ENCODE data around the gene NUDT6.

The NUDT6 gene

DNA sequence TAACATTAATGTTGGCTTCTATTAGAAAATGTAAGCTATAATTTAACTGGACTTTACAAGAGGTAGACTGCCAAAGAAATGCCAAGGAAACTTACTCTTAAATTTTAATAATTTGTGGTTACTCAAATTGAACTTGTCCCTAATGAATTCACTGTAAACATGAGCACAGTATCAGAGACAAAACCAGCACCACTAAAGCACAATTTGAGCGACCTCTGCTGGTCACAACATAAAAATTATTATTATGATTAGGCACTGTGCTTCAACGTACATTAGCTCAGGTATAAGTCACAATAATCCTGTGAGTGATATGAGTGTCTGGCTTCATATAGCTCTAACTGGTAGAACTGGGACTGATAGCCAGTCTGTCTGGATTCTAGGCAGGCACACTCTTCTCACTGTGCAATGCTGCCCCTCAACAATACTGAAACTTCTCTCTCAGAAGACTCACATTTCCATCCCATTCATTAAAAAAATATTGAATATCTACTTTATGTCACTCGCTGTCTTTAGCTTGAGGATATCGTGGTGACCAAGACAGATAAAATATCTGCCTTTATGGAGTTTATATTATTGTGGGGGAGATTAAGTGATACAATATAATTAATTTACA is 8.0 kb downstream of the NUDT6 start:
- peak; percentile 60 for DNase-seq (ENCODE audit: low spot score)

DNA sequence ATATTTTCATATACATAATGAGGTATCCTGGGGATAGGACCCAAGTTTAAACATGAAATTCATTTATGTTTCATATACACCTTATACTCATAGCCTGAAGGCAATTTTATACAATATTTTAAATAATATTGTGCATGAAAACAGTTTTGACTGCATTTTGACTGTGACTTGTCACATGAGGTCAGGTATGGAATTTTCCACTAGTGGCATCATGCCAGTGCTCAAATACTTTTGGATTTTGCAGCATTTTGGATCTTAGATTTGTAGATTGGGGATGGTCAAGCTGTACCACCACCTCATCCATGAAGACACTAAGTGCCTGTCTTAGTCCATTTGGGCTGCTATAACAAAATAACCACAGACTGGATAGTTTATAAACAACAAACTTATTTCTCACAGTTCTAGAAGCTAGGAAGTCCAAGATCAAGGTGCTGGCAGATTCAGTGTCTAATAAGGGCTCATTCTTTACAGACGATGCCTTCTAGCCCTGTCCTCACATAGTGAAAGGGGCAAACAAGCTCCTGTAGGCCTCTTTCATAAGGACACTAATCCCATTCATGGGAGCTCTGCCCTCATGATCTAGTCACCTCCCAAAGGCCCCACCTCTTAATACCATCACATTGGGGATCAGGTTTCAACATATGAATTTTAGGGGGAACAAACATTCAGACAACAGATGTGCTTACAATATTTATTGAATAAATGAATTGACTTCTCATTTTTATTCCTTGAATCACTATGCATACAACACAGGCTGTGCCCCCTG is 9.4 kb downstream of the NUDT6 start:
- no peak for DNase-seq (ENCODE audit: low spot score)

DNA sequence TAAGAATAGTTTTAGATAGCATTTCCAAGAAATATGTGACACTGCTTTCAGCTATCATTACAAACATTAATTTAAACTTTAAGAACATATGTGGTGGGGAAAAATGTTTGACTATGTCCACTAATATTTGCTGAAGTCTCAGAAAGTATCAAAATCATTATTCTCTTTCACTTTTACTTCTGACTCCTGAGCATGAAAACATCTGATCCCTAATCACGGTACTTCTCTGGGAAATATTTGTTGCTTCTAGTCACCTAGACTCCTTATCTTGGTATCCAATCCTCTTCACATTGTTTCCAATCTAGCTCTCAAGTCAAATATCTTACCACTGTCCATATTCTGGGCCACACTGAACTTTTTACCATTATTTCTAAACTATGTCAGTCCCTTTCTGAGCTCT is 10.8 kb downstream of the NUDT6 start:
- DNase-seq (ENCODE audit: low spot score), result no peak

DNA sequence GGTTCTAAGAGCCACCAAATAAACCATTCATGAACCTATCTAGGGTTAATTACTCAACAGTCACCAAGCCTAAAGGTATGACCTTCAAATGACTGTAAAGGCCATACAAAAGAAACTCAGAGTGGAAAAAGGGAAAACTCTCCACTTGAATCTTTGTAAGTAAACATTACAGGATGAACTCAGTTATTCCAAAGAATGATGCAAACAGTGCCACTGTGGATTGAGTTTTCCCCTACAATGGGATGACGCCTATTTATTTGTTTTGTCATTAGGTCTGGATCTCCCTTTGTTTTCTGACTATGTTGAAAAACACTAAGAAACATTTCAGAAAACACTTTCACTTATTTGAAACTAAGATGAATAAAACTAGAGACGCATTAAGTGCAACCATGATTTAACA is 12.7 kb downstream of the NUDT6 start:
- no peak for DNase-seq (ENCODE audit: low spot score)

DNA sequence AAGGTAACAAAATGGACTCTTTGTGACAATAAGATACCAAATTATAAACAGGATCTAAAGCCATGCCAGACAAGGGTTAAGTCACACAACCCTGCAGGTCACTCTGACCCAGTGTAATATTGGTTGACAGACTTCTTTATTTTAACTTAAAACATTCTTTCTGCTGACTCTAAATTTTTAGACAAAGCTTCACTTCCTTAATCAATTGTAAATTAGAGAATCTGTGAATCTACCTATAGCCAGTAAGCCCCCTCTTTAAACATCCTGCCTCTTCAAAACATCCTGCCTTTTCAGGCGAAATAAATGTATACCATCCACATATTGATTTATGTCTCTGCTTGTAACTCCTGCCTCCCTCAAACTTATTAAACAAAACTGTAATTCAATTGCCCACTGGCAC is 14.2 kb downstream of the NUDT6 start:
- DNase-seq (ENCODE audit: low spot score), result no peak

DNA sequence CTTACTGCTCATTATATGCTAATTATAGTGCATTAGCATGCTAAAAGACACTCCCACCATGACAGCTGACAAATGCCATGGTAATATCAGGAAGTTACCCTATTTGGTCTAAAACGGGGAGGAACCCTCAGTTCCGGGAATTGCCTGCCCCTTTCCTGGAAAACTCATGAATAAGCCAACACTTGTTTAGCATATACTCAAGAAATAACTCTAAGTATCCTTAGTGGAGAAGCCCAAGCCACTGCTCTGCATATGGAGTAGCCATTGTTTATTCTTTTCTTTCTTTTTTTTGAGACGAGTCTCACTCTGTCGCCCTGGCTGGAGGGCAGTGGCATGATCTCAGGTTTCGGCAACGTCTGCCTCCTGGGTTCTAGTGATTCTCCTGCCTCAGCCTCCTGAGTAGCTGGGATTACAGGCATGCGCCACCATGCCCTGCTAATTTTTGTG is 15.5 kb downstream of the NUDT6 start:
- no peak for DNase-seq (ENCODE audit: low spot score)

DNA sequence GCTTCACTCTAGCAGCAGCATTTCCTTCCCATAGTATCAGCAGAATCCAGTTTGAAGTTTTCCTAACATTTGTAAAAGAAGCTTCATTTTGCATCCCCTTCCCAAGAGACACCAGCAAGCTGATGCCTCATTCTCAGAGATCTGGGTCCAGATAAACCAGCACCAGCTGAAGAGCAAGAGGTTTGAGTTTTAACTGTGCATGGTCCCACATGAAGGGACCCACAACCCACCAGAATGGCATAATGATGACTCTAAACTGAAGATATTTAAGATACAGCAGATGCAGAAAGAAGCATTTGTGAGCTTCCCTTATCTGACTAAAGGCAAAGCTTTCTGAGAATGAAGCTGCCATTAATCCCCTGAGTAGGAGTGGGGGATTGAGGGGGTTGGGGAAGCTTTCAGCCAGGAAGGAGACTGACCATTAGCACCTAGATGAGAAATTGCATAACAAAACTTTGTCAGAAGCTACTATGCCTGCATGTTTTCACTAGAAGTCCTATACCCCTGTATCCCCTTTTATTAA is 18.6 kb downstream of the NUDT6 start:
- no peak for DNase-seq (ENCODE audit: low spot score)

DNA sequence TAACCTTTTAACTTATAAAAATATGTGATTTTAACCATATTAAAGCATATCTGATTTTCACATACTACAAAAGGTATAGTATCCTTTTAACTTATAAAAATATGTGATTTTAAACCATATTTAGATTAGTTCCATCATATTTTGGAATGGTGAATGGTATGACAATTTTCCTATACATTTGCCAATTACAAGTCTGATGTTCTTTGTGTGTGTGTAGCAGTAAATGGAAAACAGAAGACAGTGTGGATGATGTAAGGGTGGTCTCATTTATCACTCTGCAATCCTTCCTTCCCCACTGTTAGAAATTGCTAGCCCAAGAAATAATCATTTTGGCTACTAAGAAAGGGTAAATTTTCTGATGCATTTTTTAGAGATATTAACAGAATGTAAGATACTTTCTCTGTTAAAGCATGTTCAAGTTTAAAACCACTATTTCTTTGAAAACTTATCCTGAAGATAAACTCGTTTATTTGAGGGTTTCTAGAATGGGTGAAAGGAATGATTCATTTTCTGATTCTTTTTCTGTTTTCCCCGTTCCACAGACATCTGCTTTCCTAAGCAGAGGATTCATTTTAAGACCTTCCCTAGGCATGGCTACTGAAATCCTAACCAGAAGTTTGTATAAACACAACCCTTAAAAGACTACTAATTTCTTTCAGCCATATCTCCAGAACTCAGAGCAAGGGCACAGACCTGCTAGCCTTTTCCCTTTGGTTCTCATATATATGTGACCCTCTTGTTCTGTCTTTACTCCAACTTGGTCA is 21.0 kb downstream of the NUDT6 start:
- no peak for DNase-seq (ENCODE audit: low spot score)

DNA sequence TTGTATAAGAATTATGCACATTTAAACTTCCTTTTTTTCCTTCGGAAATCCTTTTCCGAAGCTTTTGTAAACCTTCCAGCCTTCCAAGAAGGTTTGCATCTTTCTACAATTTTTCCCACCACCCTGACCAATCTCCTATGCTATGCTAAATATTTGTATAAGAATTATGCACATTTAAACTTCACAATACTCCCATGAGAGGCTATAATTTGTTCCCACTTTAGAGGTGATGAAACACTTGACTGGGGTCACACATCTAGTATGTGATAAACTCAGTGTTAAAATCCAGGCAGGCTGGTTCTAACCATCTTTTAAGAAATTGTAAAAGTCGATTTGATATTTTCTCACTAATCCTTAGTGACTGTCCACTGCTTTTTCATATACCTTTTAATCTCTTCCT is 22.1 kb downstream of the NUDT6 start:
- no peak for DNase-seq (ENCODE audit: low spot score)

DNA sequence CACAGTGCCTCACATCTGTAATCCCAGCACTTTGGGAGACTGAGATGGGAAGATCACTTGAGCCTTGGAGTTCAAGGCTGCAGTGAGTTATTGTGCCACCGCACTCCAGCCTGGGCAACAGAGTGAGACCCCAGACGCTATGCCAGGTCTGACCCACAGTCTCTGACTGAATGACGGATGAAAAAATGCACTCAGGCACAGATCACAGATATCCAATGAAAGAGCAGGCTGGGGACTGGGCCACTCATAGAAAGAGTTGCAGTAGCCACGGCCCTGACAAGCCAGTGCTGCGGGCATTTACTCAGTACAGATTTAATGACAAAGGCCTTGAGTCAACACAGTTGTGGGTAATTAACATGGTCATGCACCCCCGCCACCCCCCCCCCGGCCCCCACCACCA is 22.7 kb downstream of the NUDT6 start:
- DNase-seq (ENCODE audit: low spot score), result no peak

DNA sequence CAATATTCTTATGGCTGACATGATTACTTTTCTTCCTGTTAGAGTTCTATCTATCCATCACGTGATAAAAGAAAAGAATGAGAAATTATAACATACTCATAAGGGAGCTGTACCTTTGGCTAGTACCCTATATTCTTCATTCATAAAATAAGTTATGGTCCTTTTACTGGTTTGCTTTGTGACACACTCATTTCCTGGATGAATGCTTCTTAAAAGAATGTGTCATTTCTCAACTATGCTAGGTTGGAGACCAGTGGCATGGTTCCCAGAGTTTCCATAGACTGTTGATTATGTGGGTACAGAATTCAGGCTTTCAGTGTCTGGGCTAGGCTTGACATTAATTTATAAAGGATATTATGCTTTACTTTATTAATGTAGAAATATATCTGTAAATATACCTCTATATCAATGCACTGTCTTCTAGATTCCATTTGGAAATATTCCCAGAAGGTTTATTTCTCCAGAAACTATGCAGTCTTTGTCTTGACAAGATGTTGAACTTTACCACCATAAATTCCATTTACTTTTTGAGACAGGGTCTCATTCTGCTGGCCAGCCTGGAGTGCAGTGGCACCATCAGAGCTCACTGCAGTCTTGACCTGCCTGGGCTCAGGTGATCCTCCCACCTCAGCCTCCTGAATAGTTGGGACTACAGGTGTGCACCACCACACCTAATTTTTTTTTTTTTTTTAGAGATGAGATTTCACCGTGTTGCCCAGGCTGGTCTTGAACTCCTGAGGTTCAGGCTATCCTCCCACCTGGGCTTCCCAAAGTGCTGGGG is 23.8 kb downstream of the NUDT6 start:
- DNase-seq (ENCODE audit: low spot score), result peak; percentile 94

DNA sequence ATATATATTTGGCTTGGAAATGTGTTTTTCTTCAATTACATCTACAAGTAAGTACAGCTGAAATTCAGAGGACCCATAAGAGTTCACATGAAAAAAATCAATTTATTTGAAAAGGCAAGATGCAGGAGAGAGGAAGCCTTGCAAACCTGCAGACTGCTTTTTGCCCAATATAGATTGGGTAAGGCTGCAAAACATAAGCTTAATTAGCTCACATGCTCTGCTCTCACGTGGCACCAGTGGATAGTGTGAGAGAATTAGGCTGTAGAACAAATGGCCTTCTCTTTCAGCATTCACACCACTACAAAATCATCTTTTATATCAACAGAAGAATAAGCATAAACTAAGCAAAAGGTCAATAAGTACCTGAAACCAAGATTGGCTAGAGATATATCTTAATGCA is 26.1 kb downstream of the NUDT6 start:
- DNase-seq (ENCODE audit: low spot score), result no peak

DNA sequence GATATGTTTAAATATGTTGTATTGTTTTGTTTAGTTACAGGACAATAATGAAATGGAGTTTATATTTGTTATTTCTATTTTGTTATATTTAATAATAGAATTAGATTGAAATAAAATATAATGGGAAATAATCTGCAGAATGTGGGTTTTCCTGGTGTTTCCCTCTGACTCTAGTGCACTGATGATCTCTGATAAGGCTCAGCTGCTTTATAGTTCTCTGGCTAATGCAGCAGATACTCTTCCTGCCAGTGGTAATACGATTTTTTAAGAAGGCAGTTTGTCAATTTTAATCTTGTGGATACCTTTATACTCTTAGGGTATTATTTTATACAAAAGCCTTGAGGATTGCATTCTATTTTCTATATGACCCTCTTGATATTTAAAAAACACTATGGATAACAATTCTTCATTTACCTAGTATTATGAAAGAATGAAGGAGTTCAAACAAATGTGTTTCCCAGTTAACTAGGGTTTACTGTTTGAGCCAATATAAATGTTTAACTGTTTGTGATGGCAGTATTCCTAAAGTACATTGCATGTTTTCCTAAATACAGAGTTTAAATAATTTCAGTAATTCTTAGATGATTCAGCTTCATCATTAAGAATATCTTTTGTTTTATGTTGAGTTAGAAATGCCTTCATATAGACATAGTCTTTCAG is 26.9 kb downstream of the NUDT6 start:
- DNase-seq (ENCODE audit: low spot score), result no peak

DNA sequence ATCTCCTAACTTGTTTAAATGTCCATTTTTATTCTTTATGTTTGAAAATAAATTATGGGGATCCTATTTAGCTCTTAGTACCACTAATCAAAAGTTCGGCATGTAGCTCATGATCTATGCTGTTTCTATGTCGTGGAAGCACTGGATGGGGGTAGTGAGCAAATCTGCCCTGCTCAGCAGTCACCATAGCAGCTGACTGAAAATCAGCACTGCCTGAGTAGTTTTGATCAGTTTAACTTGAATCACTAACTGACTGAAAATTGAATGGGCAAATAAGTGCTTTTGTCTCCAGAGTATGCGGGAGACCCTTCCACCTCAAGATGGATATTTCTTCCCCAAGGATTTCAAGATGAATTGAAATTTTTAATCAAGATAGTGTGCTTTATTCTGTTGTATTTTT is 27.6 kb downstream of the NUDT6 start:
- DNase-seq (ENCODE audit: low spot score), result no peak

DNA sequence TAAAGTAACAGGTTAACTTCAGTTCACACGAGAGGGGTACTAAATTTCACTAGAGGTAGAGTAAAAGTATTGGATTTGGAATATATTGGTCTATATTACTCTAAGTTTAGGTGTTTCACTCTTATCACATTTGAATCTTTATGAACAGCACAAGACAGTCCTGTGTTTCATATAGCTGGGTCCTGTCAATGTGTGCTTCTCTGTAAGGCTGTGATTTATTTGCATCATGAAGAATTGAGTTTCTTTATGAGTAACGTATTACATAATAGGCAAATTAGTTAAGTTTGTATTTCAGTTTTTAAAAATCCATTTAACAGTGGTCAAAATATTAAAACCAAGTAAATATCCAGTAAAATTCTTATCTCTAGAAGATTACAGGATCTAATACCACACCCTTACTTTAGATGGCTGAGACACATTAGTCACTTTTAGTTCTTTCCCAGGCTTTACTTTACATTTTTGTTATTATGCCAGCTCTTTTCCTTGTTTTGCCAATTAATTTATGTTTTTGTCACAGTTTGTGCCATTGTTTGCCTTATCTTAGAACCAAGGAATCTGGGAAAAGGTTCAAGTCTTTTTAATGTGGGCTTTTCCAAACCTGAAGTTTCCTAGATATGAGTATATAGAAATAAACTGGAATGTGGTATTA is 32.1 kb downstream of the NUDT6 start:
- DNase-seq (ENCODE audit: low spot score), result no peak

DNA sequence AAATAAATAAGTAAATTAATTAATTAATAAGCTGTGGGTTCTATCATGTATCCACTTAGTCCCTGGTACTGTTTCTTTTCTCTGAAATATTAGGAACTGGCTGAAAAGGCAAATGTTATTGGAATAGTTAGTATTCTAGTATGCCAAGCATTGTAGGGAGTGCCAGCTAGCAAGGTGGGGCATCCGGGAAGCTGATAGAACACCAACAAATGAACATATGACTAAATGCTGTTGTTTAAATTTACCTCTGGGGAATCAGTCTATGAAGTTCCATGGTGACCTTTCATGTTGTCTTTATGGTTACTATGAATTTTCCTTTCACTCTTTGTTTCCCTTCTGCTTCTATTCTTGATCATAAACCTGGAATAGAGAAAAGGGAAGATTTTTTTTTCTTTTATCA is 32.7 kb downstream of the NUDT6 start:
- DNase-seq (ENCODE audit: low spot score), result no peak

DNA sequence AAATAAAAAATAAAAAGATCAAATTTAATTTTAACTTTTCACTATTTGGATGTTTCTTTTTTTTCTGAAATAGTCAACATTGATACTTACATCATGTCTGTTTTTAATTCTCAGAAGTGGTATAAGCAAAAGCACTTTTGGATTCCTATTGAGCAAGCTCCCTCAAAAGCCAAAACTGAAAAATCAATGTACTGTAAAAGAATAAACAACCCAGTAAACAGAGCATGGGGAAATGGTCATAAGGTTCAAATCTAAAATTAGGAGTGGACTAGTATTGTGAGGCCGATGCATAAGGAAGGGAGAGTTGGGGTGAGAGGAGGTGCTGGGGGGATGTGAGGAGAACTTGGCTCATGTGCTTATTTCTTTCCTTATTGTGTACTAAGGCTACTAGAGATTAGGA is 37.9 kb downstream of the NUDT6 start:
- DNase-seq (ENCODE audit: low spot score), result no peak

DNA sequence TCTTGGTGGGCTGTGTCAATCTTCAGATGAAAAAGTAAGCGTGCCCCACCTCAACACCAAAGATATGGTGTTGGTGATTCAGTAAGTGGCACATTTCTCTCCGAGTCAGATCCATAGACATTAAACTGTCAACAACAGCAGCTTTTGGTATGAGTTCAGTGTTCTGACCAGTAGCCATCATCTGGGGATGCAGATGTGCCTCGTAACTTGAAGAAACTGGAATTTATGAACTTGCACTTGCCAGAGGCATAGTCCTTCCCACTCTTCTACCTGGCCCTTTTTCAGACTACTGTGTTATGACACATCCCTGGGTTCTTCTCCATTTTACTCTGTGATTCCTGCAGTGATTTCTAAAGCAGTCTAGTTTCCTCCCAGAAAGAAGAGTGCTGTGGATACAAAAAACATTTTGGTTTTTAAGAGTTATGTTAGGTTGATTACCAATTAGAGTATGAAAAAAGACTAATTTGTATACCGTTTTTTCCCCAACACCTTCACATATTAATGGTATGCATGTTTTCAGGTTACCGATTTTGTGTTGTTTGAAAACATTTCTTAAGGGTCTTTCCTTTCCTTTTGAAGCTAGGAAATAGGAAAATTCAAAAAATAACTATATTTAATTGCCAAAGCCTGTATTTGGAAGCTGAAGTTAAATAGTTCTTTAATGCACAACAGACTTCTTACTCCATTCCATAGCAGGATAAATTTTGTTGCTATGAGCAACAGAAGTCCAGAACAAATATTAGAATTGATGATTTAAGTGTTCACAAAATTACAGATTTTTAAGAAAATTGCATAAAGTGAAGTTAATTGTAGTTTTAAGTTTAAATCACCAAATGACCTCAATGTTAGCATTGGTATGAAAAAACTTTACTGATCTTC is 39.3 kb downstream of the NUDT6 start:
- DNase-seq (ENCODE audit: low spot score), result no peak

DNA sequence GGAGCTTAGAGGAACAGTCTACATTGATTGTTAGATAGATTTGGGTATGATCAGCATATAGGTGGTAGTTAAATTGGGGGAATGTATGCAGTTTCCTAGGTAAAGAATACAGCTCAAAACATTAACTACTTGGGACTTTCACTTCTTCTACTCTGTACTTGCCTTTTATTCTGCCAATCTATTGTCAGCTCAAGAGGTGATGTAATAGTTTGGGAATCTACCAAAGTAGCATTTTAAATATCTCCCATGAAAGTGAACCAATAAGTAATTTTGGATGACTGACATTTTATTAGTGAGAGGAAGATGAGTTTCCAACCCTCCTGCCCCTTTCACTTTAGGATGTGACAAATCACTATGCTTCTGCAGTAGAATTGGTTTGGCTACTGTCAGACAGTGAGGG is 43.4 kb downstream of the NUDT6 start:
- DNase-seq (ENCODE audit: low spot score), result no peak

DNA sequence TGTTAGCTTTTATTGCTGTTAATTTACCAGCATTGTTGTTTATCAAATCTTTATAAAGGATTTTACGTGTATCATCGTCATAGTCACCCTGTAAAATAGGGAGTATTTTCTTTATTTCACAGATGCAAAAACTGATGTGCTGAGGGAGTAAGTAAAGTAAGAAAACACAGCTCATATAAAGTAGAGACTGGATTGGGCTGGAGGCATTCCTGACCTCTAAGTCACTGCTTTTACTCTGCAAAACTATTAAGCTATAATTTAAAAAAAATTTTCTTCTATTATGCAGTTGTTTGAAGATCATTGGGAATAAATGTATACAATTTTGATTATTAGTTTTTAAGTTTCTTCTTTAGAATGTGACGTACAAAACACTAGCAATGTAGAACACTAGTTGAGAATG is 45.9 kb downstream of the NUDT6 start:
- DNase-seq (ENCODE audit: low spot score), result no peak

All from RKO (cell line).